ENCODE measurements around the gene CHDH.

DNA sequence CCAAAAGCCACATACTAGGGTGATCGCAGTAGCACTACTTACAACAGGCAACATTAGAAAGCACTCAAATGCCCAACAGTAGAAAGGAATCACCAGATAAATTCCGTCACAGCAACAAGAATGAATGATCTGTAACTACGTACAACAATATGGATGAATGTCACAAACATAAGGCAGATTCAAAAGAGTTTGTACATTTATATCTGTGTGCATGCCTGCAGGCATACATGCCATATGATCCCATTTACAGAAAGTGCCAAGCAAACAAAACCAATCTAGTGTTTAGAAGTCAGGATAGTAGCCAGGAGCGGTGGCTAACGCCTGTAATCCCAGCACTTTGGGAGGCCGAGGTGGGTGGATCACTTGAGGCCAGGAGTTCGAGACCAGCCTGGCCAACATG, 3.7 kb upstream of the CHDH start:
- TF ChIP-seq POLR2A (IDR thresholded peaks at IDR 0.05; ENCODE audit: low read depth, low read length): no peak
- no peak for TF ChIP-seq SPI1 (IDR thresholded peaks at IDR 0.05; ENCODE audit: low read depth, low read length)
- no peak for TF ChIP-seq TAF1 (IDR thresholded peaks at IDR 0.05; ENCODE audit: low read depth, low read length)
- no peak for TF ChIP-seq POLR2AphosphoS5 (IDR thresholded peaks at IDR 0.05; ENCODE audit: low read depth, low read length)

Measured in GM12891 (cell line).